CD4-positive, alpha-beta T cell (primary cell): ENCODE measurements around the gene KCNJ6. TPM values are rescaled to one million over a fixed set of nuclear protein-coding genes. Genes with fewer than 3 reads are reported as not detected.

Experiments
- ATAC-seq: fragments of 200-7000 bp; cut with Tn5 transposase; one replicate; pipeline ENCODE4 v1.10.0; 2022; ENCODE audit warnings: mild to moderate bottlenecking; ENCODE audit not compliant: poor library complexity
- CTCF ChIA-PET: fragments of 350-600 bp; sonication (Branson Sonifier 250); formaldehyde crosslinking; loops from one replicate; lab custom pipeline; 2021; ENCODE audit warnings: antibody characterized with exemption, inconsistent platforms; lab: Charles Lee
- POLR2A ChIA-PET: fragments of 350-600 bp; sonication (Branson Sonifier 250); formaldehyde crosslinking; loops from one replicate; lab custom pipeline; 2021; ENCODE audit warnings: antibody characterized with exemption, inconsistent platforms; lab: Charles Lee
- DNase-seq, 14 experiments: peaks; one replicate each; pipeline ENCODE4 v3.0.0-alpha.2; 2013 to 2020; ENCODE audit warnings: mixed read lengths in 2 of 14
- H3K27ac ChIP-seq, 2 donors: one replicate each; pipeline versions ENCODE4 v1.5.1 to v1.7.0; 2013; ENCODE audit warnings: low read length in 2 of 2, low read depth in 1 of 2, mild to moderate bottlenecking in 1 of 2
- H3K27me3 ChIP-seq, 2 experiments: 1 replicate in 1 of 2; 2 replicates in 1 of 2; pipeline versions ENCODE4 v1.6.1 to v1.7.0; 2013; ENCODE audit warnings: low read length in 2 of 2, control low read depth in 1 of 2, mild to moderate bottlenecking in 1 of 2, moderate library complexity in 1 of 2; ENCODE audit not compliant: insufficient read depth in 2 of 2, control insufficient read depth in 1 of 2
- H3K36me3 ChIP-seq: one replicate; pipeline ENCODE4 v1.6.1; 2013; ENCODE audit warnings: low read length, control low read depth; ENCODE audit not compliant: insufficient read depth
- H3K4me1 ChIP-seq: one replicate; pipeline ENCODE4 v1.6.1; 2013; ENCODE audit warnings: low read length, control low read depth; ENCODE audit not compliant: insufficient read depth
- H3K4me3 ChIP-seq: one replicate; pipeline ENCODE4 v1.5.1; 2013; ENCODE audit warnings: mild to moderate bottlenecking, low read length, moderate library complexity
- H3K9me3 ChIP-seq, 2 experiments: 1 replicate in 1 of 2; 2 replicates in 1 of 2; pipeline versions ENCODE4 v1.6.1 to v1.7.0; 2013; ENCODE audit warnings: low read length in 2 of 2, mild to moderate bottlenecking in 2 of 2, control low read depth in 1 of 2, moderate library complexity in 1 of 2; ENCODE audit not compliant: control insufficient read depth in 1 of 2, insufficient read depth in 1 of 2
- H3K27ac Mint-ChIP-seq: one replicate; pipeline ENCODE4 v1.8.0; 2020; ENCODE audit warnings: mixed read lengths
- H3K27me3 Mint-ChIP-seq: one replicate; pipeline ENCODE4 v1.8.0; 2021; ENCODE audit warnings: mixed read lengths
- H3K36me3 Mint-ChIP-seq: one replicate; pipeline ENCODE4 v1.8.0; 2021; ENCODE audit warnings: low read depth, mixed read lengths
- H3K4me1 Mint-ChIP-seq: one replicate; pipeline ENCODE4 v1.8.0; 2021; ENCODE audit warnings: low read depth, mixed read lengths
- H3K4me3 Mint-ChIP-seq: one replicate; pipeline ENCODE4 v1.8.0; 2020; ENCODE audit warnings: mild to moderate bottlenecking, mixed read lengths
- H3K9me3 Mint-ChIP-seq: one replicate; pipeline ENCODE4 v1.8.0; 2020; ENCODE audit warnings: mixed read lengths
- CTCF ChIP-seq: fragments of 200-600 bp; IDR thresholded peaks from one replicate; pipeline ENCODE4 v1.8.0; 2022; ENCODE audit warnings: antibody characterized with exemption, mild to moderate bottlenecking
- intact Hi-C, 2 experiments: fragments of 100-400 bp; cut with DNase I in 1 of 2; cut with micrococcal nuclease in 1 of 2; formaldehyde crosslinking; loops; one replicate each; pipeline versions ENCODE4 v1.15.1 to v1.9.0; 2023 to 2025; cut with DNase I, micrococcal nuclease
- total RNA-seq, 174 experiments: library from RNA in 2 of 174; stranded (reverse) in 2 of 174; gene quantifications; one replicate each; pipeline ENCODE4 v1.2.3 and lab custom pipeline; 2021 to 2026

KCNJ6 gene
- total RNA-seq, 2 experiments from 2014 or later: not detected

- H3K9me3 Mint-ChIP-seq: peaks cover under 1% of the 10 kb centered on the region
- no peaks in the 10 kb centered on the region for H3K36me3 Mint-ChIP-seq
- CTCF ChIA-PET: no interaction called here
- no peaks in the 10 kb centered on the region for H3K4me1 Mint-ChIP-seq
- DNase-seq: no peak
- no peak overlapping the region for H3K27ac Mint-ChIP-seq
- no peak overlapping the region for H3K27ac ChIP-seq
- no peak for TF ChIP-seq CTCF
- intact Hi-C loops: no loop called here
- no peak for ATAC-seq
- POLR2A ChIA-PET: no interaction called here
- H3K36me3 ChIP-seq: no peaks in the 10 kb centered on the region
- no peak overlapping the region for H3K4me3 Mint-ChIP-seq
- H3K4me3 ChIP-seq: no peak overlapping the region
- H3K9me3 ChIP-seq: no peaks in the 10 kb centered on the region
- H3K4me1 ChIP-seq: no peaks in the 10 kb centered on the region
- peaks cover 0 to 3% of the 10 kb centered on the region in 2 experiments for H3K27me3 ChIP-seq
- peaks cover 29% of the 10 kb centered on the region for H3K27me3 Mint-ChIP-seq
Measured at GRCh38 chr21:37683396-37684114, 232.7 kb downstream of the KCNJ6 start.

GRCh38 chr21:37682966-37683365 lies 233.3 kb downstream of the KCNJ6 start:
- no peaks in the 10 kb centered on the region for H3K36me3 ChIP-seq
- no peaks in the 10 kb centered on the region for H3K4me1 ChIP-seq
- Mint-ChIP-seq H3K9me3 (peaks cover 2% of the 10 kb centered on the region), H3K4me1 (no peaks in the 10 kb centered on the region), H3K27me3 (peaks cover 34% of the 10 kb centered on the region), H3K27ac (no peak overlapping the region), H3K4me3 (no peak overlapping the region), H3K36me3 (no peaks in the 10 kb centered on the region)
- TF ChIP-seq CTCF: no peak
- H3K4me3 ChIP-seq: no peak overlapping the region
- CTCF ChIA-PET: interaction anchor here (0.6 kb wide), 1 partner anchor 351 kb away, joined by 3 read pairs; no protein-coding TSS in a partner anchor
- peaks cover 0 to 3% of the 10 kb centered on the region in 2 experiments for H3K27me3 ChIP-seq
- no peak overlapping the region for H3K27ac ChIP-seq
- no peaks in the 10 kb centered on the region for H3K9me3 ChIP-seq
- intact Hi-C loops: no loop called here
- DNase-seq (no peak), ATAC-seq (no peak)
- POLR2A ChIA-PET: no interaction called here

- POLR2A ChIA-PET: no interaction called here
Measured at GRCh38 chr21:37677006-37677405, 239.3 kb downstream of the KCNJ6 start.

More at GRCh38 chr21:37677006-37677405, 239.3 kb downstream of the KCNJ6 start:
- Histone ChIP-seq H3K9me3 (peaks cover 0 to 6% of the 10 kb centered on the region in 2 experiments), H3K4me1 (peaks cover 7% of the 10 kb centered on the region), H3K4me3 (no peak overlapping the region), H3K27me3 (peaks cover 13 to 16% of the 10 kb centered on the region in 2 experiments), H3K27ac (no peak overlapping the region), H3K36me3 (no peaks in the 10 kb centered on the region)
- intact Hi-C loops: no loop called here
- Mint-ChIP-seq H3K27ac (no peak overlapping the region), H3K4me1 (no peaks in the 10 kb centered on the region), H3K4me3 (no peak overlapping the region), H3K9me3 (peaks cover 2% of the 10 kb centered on the region), H3K27me3 (peaks cover 60% of the 10 kb centered on the region), H3K36me3 (no peaks in the 10 kb centered on the region)
- no peak for ATAC-seq
- DNase-seq: no peak
- TF ChIP-seq CTCF: no peak
- CTCF ChIA-PET: interaction anchor here (1.0 kb wide), 1 partner anchor 16 kb away, joined by 3 read pairs; no protein-coding TSS in a partner anchor
